A673 (cell line): ENCODE results near the gene EIF4E3. TPM values are rescaled to one million over a fixed set of nuclear protein-coding genes. Genes with fewer than 3 reads are reported as not detected.

Experiments
- BruUV-seq: library from RNA; stranded (reverse); fragments of 400-500 nt; replicated peaks from 2 replicates; lab custom pipeline; 2021; lab: Mats Ljungman, UMichigan
- CTCF ChIA-PET: fragments of 300-600 bp; sonication (Branson Sonifier 250); formaldehyde crosslinking; loops from one replicate; lab custom pipeline; 2022; ENCODE audit warnings: antibody characterized with exemption; lab: Charles Lee
- POLR2A ChIA-PET: fragments of 300-600 bp; sonication (Branson Sonifier 250); formaldehyde crosslinking; loops from one replicate; lab custom pipeline; 2022; ENCODE audit warnings: antibody characterized with exemption; ENCODE audit not compliant: low non-redundant PET; lab: Charles Lee
- DNase-seq: peaks from one replicate; pipeline ENCODE4 v3.0.0-alpha.2; 2015; ENCODE audit warnings: low spot score
- H3K27ac ChIP-seq: fragments of 200-600 bp; sonication (generic); 2 replicates; pipeline ENCODE4 v1.5.1; 2016; ENCODE audit warnings: mixed run types, low read depth, mild to moderate bottlenecking, mixed read lengths, antibody characterized with exemption, low read length; ENCODE audit not compliant: poor library complexity, severe bottlenecking
- H3K27me3 ChIP-seq: fragments of 200-600 bp; sonication (generic); replicated peaks from 2 replicates; pipeline ENCODE4 v1.6.1; 2017; ENCODE audit warnings: mixed run types, low read depth, mild to moderate bottlenecking, mixed read lengths, antibody characterized with exemption, low read length; ENCODE audit not compliant: insufficient read depth, poor library complexity
- H3K36me3 ChIP-seq: fragments of 200-600 bp; sonication (generic); 2 replicates; pipeline ENCODE4 v1.6.1; 2016; ENCODE audit warnings: mixed run types, mild to moderate bottlenecking, mixed read lengths, antibody characterized with exemption, low read length; ENCODE audit not compliant: insufficient read depth, poor library complexity, severe bottlenecking
- H3K4me1 ChIP-seq: fragments of 200-600 bp; sonication (generic); 2 replicates; pipeline ENCODE4 v1.6.1; 2017; ENCODE audit warnings: mixed run types, mild to moderate bottlenecking, mixed read lengths, antibody characterized with exemption, low read length; ENCODE audit not compliant: insufficient read depth, poor library complexity, severe bottlenecking
- H3K4me3 ChIP-seq: fragments of 200-600 bp; sonication (generic); 2 replicates; pipeline ENCODE4 v1.5.1; 2016; ENCODE audit warnings: low read depth, mixed run types, mild to moderate bottlenecking, mixed read lengths, low read length; ENCODE audit not compliant: poor library complexity, severe bottlenecking
- H3K9me3 ChIP-seq: fragments of 200-600 bp; sonication (generic); 2 replicates; pipeline ENCODE4 v1.6.1; 2016; ENCODE audit warnings: mixed run types, low read depth, mild to moderate bottlenecking, mixed read lengths, antibody characterized with exemption, low read length; ENCODE audit not compliant: poor library complexity, severe bottlenecking
- CTCF ChIP-seq: fragments of 300-800, 200-600 bp; sonication (generic); conservative IDR thresholded peaks from 2 replicates; pipeline ENCODE4 v1.5.1; 2017; ENCODE audit warnings: low read depth, mild to moderate bottlenecking, antibody characterized with exemption, low read length, moderate library complexity, mixed read lengths
- EZH2 ChIP-seq: fragments of 200-600 bp; sonication (generic); IDR thresholded peaks from 2 replicates; pipeline ENCODE4 v1.6.1; 2017; ENCODE audit warnings: borderline replicate concordance, low read depth, mild to moderate bottlenecking, mixed read lengths, antibody characterized with exemption, low read length; ENCODE audit not compliant: poor library complexity, severe bottlenecking
- intact Hi-C: fragments of 100-400 bp; cut with micrococcal nuclease; formaldehyde crosslinking; loops from one replicate; pipeline ENCODE4 v1.10.0; 2022; ENCODE audit not compliant: unreplicated experiment
- total RNA-seq: library from RNA; stranded (reverse); gene quantifications from 2 replicates; pipeline ENCODE4 v1.2.3, GENCODE V29; 2021

Gene EIF4E3
- total RNA-seq, 1 experiment from 2014 or later, result 3.1 TPM

GRCh38 chr3:71707595-71707994 lies 17.6 kb downstream of the EIF4E3 start:
- TF ChIP-seq CTCF (no peak), EZH2 (no peak)
- no peak for DNase-seq
- ChIA-PET CTCF (no interaction called here), POLR2A (no interaction called here)
- Histone ChIP-seq H3K36me3 (no peaks in the 10 kb centered on the region), H3K27ac (no peak overlapping the region), H3K9me3 (no peaks in the 10 kb centered on the region), H3K4me1 (no peaks in the 10 kb centered on the region), H3K4me3 (no peak overlapping the region), H3K27me3 (no peaks in the 10 kb centered on the region)
- no TSS peak for BruUV-seq
- intact Hi-C loops, result no loop called here

GRCh38 chr3:71705681-71706080 lies 19.5 kb downstream of the EIF4E3 start:
- H3K36me3 ChIP-seq, result no peaks in the 10 kb centered on the region
- DNase-seq, result no peak
- TF ChIP-seq CTCF, result no peak
- TF ChIP-seq EZH2, result no peak
- no TSS peak for BruUV-seq
- ChIA-PET CTCF (no interaction called here), POLR2A (no interaction called here)
- H3K9me3 ChIP-seq, result no peaks in the 10 kb centered on the region
- no peak overlapping the region for H3K4me3 ChIP-seq
- H3K27me3 ChIP-seq, result no peaks in the 10 kb centered on the region
- peaks cover 7% of the 10 kb centered on the region for H3K4me1 ChIP-seq
- no peak overlapping the region for H3K27ac ChIP-seq
- intact Hi-C loops, result no loop called here

GRCh38 chr3:71704915-71705314 lies 20.3 kb downstream of the EIF4E3 start:
- Histone ChIP-seq H3K27me3 (no peaks in the 10 kb centered on the region), H3K9me3 (no peaks in the 10 kb centered on the region), H3K36me3 (no peaks in the 10 kb centered on the region), H3K4me1 (peaks cover 7% of the 10 kb centered on the region), H3K27ac (no peak overlapping the region), H3K4me3 (no peak overlapping the region)
- CTCF ChIA-PET, result no interaction called here
- POLR2A ChIA-PET, result no interaction called here
- intact Hi-C loops, result no loop called here
- TF ChIP-seq CTCF (no peak), EZH2 (no peak)
- BruUV-seq, result no TSS peak
- no peak for DNase-seq
